A549 (cell line): Measurements from ENCODE around the gene ARMH3.
A peak's percentile ranks its signal among the peaks of the same experiment; 100 is the strongest.

ENCODE experiments used
- CEBPB ChIP-seq, 2 experiments: fragments of >200 bp in 1 of 2; sonication (Bioruptor Twin) in 1 of 2; formaldehyde crosslinking in 1 of 2; IDR thresholded peaks; 2 replicates each; pipeline ENCODE4 v1.6.1; 2012 to 2016
- CTCF ChIP-seq: fragments of >200 bp; sonication (Bioruptor Twin); formaldehyde crosslinking; IDR thresholded peaks from 3 replicates; pipeline ENCODE4 v1.5.1; 2016
- EP300 ChIP-seq, 2 experiments: fragments of >200 bp; sonication (Bioruptor Twin); formaldehyde crosslinking; IDR thresholded peaks; 2 replicates in 1 of 2; 3 replicates in 1 of 2; pipeline ENCODE4 v1.6.1; 2016 to 2017
- HDAC2 ChIP-seq: fragments of 200-600 bp; sonication (generic); IDR thresholded peaks from 2 replicates; pipeline ENCODE4 v1.6.1; 2016
- HES2 ChIP-seq: fragments of >200 bp; sonication (Bioruptor Twin); formaldehyde crosslinking; IDR thresholded peaks from 2 replicates; pipeline ENCODE4 v1.6.1; 2016
- JUNB ChIP-seq: fragments of >200 bp; sonication (Bioruptor Twin); formaldehyde crosslinking; IDR thresholded peaks from 2 replicates; pipeline ENCODE4 v1.6.1; 2016
- MAZ ChIP-seq: fragments of 150-350 bp; IDR thresholded peaks from 2 replicates; pipeline ENCODE4 v1.6.1; 2014; ENCODE audit warnings: antibody characterized with exemption, low read depth, low read length, borderline replicate concordance
- MYC ChIP-seq: IDR thresholded peaks from 2 replicates; pipeline ENCODE4 v1.6.1; 2012; ENCODE audit warnings: mild to moderate bottlenecking, inconsistent platforms, low read length, improper control_type of control experiment, borderline replicate concordance
- NFE2L2 ChIP-seq: fragments of 150-350 bp; conservative IDR thresholded peaks from 2 replicates; pipeline ENCODE4 v1.6.1; 2014; ENCODE audit warnings: low read length
- POLR2A ChIP-seq: IDR thresholded peaks from 2 replicates; pipeline ENCODE4 v1.6.1; 2012; ENCODE audit warnings: mild to moderate bottlenecking, low read length
- TF ChIP-seq, protein P1 (sequence below): IDR thresholded peaks from 2 replicates; pipeline ENCODE4 v1.6.1; 2012

DNA sequence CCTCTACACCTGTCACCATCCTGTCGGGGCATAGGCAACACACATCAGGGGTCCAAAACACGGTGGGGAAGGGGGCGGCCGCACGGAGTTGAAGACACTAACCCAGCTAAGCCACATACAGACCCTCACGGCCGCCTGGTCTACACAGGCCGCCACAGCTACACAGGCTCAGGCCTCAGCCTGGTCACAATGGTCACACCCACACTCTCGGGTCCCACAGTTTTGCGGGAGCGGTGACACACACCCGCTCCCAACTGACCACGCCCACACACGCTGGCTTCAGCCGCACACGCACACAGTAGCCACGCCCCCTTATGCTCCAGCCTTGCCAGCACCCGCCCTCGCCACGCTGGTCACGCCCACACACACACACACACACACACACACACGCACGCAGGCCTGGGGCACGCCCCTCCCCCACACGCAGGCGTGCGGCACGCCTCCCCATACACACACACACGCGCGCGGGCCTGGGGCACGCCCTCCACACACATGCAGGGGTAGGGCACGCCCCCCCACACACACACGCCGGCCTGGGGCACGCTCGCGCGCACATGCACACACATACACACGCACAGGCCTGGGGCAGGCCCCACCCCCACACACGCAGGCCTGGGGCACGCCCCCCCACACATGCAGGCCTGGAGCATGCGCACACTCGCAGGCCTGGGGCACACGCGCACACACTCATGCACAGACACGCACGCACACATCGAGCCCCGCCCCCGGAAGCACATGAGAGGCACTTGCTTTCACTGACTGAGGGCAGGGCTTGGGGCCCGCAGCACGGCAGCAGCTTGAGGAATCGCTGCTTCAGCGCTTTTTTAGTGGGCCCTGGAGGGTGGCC is 225.4 kb downstream of the ARMH3 start:
- TF ChIP-seq EP300 (IDR thresholded peaks at IDR 0.05) (no peak), POLR2A (peak; percentile 45), CTCF (no peak), MAZ (0 out of 2 replicates have a peak, but pooled peaks have one; percentile 23), MYC (peak; percentile 92), HES2 (no peak), JUNB (no peak), NFE2L2 (no peak), HDAC2 (no peak), CEBPB (IDR thresholded peaks at IDR 0.05) (no peak)
- TF ChIP-seq, protein P1, sequence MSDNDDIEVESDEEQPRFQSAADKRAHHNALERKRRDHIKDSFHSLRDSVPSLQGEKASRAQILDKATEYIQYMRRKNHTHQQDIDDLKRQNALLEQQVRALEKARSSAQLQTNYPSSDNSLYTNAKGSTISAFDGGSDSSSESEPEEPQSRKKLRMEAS: peak; percentile 97
